ENCODE data around the gene PRPF6. TPM values are rescaled to one million over a fixed set of nuclear protein-coding genes. Genes with fewer than 3 reads are reported as not detected.

PRPF6 gene
- total and polyA plus RNA-seq, 8 donors, result 27.2 to 49.2 (median 35.7) TPM

GRCh38 chr20:63979557-63980316 lies 1.2 kb upstream of the PRPF6 start, which contains the start of gene SAMD10:
TSS of gene SAMD10 (minus strand) at chr20:63979642. CDS start at chr20:63979467, 175 bp downstream.
- H3K4me1 ChIP-seq, result peaks cover 11 to 20% (median 11%) of the 10 kb centered on the region in 3 donors
- peak in 4 of 6 donors; percentile 54 to 88 (median 77) for DNase-seq
- H3K4me3 ChIP-seq, result peak within 1 kb of the TSS; percentile 44 to 96 (median 66)
- ATAC-seq, result peak; percentile 16 to 37 (median 32)
- no peaks in the 10 kb centered on the region for H3K9me3 ChIP-seq
- peak in 1 of 4 donors; percentile 23 for TF ChIP-seq CTCF (IDR thresholded peaks at IDR 0.05)
- no peaks in the 10 kb centered on the region for H3K27me3 ChIP-seq
- intact Hi-C loops (cut with DNase I), result loop anchor here in 1 of 3 donors (5.0 kb wide), 1 partner anchor 442 kb away; the partner anchor contains the start of gene PTK6
- H3K27ac ChIP-seq, result peak within 1 kb of the TSS; percentile 76 to 83 (median 80)
- H3K36me3 ChIP-seq, result peaks cover 0 to 7% (median 3%) of the 10 kb centered on the region in 3 donors
- 3 to 4% methylated on average over 47 to 52 of the region's 52 CpGs for WGBS, 2 donors
- no peak for FAIRE-seq

GRCh38 chr20:63980317-63980805 lies 571 bp upstream of the PRPF6 start:
- intact Hi-C loops (cut with DNase I), result no loop called here
- Histone ChIP-seq H3K4me1 (peaks cover 11 to 20% (median 11%) of the 10 kb centered on the region in 3 donors), H3K27ac (peak overlapping the region; percentile 76 to 83 (median 80))

GRCh38 chr20:63982937-63983336 lies 2.0 kb downstream of the PRPF6 start:
- Histone ChIP-seq H3K9me3 (no peaks in the 10 kb centered on the region), H3K27me3 (no peaks in the 10 kb centered on the region), H3K4me3 (no peak overlapping the region), H3K4me1 (peaks cover 11 to 20% (median 11%) of the 10 kb centered on the region in 3 donors), H3K36me3 (peaks cover 5 to 32% (median 19%) of the 10 kb centered on the region in 3 donors), H3K27ac (no peak overlapping the region)
- intact Hi-C loops (cut with DNase I), result no loop called here
- DNase-seq (no peak), ATAC-seq (no peak), FAIRE-seq (no peak)
- TF ChIP-seq CTCF (IDR thresholded peaks at IDR 0.05), result no peak
- 87 to 88% methylated on average over 14 of the region's 14 CpGs for WGBS, 2 donors

More at GRCh38 chr20:63980317-63980805, 571 bp upstream of the PRPF6 start:
- peak overlapping the region in 2 of 4 donors; percentile 85 to 96 for H3K4me3 ChIP-seq
- H3K36me3 ChIP-seq, result peaks cover 0 to 14% (median 9%) of the 10 kb centered on the region in 3 donors
- no peak for DNase-seq
- H3K9me3 ChIP-seq, result no peaks in the 10 kb centered on the region
- FAIRE-seq, result no peak
- WGBS, 2 donors, result 71 to 77% methylated on average over 15 of the region's 15 CpGs
- TF ChIP-seq CTCF (IDR thresholded peaks at IDR 0.05), result no peak
- no peaks in the 10 kb centered on the region for H3K27me3 ChIP-seq
- peak; percentile 16 to 31 (median 20) for ATAC-seq

- ATAC-seq (no peak), FAIRE-seq (no peak), DNase-seq (no peak)
- Histone ChIP-seq H3K9me3 (no peaks in the 10 kb centered on the region), H3K36me3 (peaks cover 0 to 64% (median 28%) of the 10 kb centered on the region in 3 donors), H3K27me3 (no peaks in the 10 kb centered on the region), H3K27ac (no peak overlapping the region), H3K4me1 (no peaks in the 10 kb centered on the region), H3K4me3 (no peak overlapping the region)
- TF ChIP-seq CTCF (IDR thresholded peaks at IDR 0.05), result no peak
- WGBS, 2 donors, result 91 to 95% methylated on average over 12 of the region's 12 CpGs
- intact Hi-C loops (cut with DNase I), result no loop called here
These were observed 20.0 kb downstream of the PRPF6 start for GRCh38 chr20:64000906-64001305.
